ENCODE data around the gene VDR.

VDR gene

DNA sequence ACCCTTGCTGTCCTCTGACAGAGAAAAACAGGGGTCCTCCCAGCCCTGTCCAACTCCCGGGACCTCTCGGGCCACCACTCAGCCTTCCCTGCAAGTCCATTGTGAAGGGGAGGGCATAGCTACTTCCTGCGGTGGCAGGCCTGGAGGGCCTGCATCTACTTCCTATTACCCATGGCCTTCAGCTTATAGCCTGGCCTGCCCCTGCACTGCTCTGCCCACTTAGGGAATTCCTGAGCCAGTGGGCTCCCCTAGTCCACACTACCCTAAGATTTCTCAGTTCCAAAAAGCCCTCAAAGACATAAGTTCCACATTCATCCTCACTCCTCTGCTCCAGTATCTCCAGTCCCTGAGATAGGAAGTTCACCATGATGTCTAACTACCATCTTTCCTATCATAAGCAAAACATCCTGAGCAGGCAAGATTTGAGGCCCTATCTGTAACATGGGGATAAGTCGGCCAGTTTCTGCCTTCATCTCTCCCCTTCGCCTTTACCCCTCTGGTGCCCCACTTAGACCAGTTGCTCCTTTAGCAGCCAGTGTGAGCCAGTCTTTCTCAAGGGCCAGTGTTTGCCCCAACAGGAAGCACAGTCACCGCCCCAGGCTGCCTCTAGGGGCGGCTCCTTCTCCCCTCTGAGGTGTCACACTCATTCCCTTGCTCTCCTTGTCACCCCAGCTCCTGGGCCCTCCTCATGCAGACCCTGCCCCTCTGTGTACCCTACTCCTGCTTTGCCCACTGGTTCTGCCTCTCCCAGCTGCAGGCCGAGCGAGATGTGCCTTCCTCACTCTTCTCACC, 96.0 kb downstream of the VDR start:
- no peak for DNase-seq

DNA sequence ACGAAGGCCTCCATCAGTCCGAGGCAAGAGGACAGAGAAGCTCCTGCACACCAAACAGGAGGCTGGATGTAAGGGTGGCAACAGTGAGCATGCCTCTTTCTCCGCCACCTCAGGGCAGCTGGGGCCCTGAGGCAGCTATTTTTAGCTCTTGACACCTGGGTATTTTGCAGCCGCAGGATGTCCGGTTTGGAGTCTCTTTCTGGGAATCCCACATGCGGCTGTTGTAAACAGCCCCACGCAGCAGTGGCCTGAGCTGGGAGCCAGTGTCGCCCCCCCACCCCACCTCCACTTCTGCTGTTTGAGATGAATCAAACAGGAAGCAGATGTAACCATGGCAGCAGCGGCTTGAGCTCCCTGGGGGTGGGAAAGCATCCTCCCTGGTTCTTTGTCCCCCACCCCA, 96.7 kb downstream of the VDR start:
- DNase-seq: no peak

DNA sequence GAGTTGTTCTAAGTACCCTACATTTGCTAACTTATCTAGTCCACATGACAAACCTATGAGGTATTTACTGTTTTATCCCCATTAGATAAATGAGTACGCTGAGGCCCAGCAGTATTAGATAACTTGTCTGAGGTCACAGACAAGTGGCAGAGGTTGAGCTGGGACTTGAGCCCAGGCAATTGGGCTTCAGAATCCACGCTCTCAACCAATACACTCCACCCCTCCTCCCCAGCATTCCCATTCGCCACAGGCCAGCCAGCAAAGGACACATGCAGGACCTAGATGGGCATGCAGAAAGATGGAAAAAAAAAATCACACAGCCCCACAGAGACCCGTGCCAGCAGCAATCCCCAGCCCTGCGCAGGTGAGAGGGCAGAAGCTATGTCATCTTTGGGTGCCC, 97.5 kb downstream of the VDR start:
- DNase-seq: no peak

- no peak for DNase-seq
Observed at GRCh38 chr12:47805417-47805816, 99.4 kb downstream of the VDR start.

GRCh38 chr12:47804171-47804570, 100.6 kb downstream of the VDR start:
- no peak for DNase-seq

- DNase-seq: no peak
Observed at GRCh38 chr12:47803191-47803875, 101.5 kb downstream of the VDR start.

DNA sequence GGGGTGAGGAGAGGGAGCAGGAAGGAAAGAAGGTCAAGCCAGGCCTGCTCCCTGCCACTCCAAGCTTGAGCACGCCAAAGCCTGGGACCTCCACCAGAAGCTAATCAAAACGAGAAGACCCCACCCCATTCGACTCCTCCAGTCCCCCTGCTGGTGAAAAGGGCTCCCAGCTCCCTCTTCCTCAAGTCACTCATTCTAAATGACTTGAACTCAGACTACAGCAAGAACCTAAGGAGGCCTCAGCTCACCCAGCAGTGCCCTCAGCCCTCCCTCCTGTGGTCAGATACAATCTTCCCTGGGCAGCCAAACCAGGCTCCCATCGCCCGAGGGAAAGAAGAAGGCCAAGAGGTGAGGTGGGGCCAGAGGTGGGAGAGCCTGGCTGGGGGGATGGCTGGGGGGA, 102.5 kb downstream of the VDR start:
- no peak for DNase-seq

GRCh38 chr12:47801904-47802246, 102.9 kb downstream of the VDR start:
- no peak for DNase-seq

GRCh38 chr12:47801170-47801903, 103.5 kb downstream of the VDR start:
- DNase-seq: no peak

DNA sequence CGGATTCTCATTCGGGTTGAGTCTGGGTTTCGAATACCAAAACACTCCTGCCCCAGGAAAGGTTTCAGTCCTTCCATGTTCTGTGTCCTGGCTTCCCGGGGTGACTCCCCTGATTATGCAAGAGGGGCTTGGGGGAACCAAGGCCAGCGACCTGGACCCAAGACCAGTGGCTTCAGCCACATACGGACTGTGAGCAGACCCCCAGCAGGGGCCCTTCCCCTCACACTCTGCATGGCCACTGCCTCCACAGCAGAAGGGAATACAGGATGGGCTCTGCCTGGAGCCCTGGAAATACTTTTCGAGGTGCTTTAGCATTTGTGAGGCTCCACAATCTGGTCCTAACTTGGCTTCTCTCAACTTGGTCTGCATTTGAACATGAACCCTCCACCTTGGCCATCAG, 104.2 kb downstream of the VDR start:
- no peak for DNase-seq

GRCh38 chr12:47799357-47799955, 105.3 kb downstream of the VDR start:
- no peak for DNase-seq

DNA sequence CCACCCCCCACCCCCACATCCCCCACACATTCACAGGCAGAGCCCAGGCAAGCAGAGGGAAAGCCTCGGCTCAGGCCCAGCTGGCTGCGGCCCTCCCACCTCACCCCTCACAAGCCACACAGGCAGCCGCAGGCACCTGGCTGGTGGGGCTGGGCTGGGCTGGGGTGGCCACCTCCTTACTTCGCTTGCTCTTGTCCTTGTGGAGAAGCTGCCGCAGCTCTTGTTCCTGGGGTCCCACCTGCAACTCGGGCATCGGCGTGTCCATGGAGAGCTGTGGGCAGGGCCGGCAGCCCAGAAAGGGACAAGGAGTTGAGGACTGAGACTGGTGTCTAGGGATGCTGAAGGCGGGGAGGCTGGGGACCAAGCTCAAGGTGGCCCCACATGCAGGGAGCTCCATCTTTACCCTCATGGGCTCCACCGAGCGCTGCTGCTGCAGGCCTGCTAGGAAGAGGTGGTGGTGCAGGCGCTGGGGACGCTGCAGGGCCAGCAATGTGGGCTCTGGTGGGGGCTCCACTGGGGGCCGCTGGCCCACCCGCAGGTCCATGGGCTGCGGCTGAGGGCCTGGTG, 106.3 kb downstream of the VDR start:
- DNase-seq: no peak

DNA sequence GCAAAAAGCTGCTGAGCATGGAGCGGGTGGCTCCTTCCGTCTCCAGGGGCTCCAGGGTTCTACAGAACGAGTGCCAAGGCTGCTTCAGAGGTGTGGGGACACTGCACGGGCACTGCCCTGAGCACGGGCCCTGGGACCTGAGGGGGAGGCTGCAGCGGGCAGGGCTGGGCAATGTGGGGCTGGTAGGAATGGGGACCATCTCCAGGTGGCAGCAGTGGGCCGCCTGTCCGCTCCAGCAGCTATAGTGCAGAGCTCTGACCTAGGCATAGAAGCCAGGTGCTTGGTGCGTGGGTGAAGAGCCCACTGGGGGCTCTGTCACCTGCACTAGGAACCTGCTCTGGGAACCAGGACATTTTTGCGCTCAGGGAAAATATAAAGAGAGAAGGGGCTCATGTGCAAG, 107.4 kb downstream of the VDR start:
- no peak for DNase-seq

DNA sequence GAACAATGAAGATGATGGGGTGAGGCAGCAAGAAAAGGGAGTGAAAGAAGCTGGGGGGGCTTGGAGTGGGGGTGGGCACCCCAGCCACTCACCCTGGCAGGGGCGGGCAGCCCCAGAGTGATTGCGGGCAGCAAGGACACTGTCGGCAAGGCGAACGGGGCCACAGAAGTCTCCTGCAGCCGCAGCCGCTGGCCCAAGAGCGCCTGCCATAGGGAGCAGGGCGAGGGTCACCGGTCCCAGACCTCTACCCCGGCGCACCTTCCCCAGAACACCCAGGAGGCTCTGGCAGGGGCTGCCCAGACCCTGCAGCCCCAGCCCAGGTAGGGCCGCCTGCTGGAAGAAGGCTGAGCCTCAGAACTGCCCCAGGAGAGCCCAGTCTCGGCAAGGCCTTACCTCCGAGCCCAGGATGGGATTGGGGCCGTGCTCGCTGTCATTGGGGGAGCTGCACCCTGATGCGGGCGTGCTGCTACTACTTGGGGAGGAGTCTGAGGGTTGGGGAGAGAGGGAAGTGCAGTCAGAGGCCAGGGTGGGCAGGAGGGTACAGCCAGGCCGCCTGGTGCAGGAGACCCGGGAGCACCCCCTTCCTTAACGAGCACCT, 108.9 kb downstream of the VDR start:
- DNase-seq: no peak

GRCh38 chr12:47795121-47795813, 109.5 kb downstream of the VDR start:
- DNase-seq: no peak

- no peak for DNase-seq
Observed at GRCh38 chr12:47794679-47795078, 110.1 kb downstream of the VDR start.

- DNase-seq: no peak
Observed at GRCh38 chr12:47793015-47793681, 111.6 kb downstream of the VDR start.

- no peak for DNase-seq
Observed at GRCh38 chr12:47791874-47792273, 112.9 kb downstream of the VDR start.

All from NCI-H2081 treated with DMSO at 0.1 percent for 48 hours (cell line).